GM19468 (cell line): Measurements from ENCODE around the gene MOK.

Source experiments
- ATAC-seq: cut with Tn5 transposase; IDR thresholded peaks from one replicate; pipeline ENCODE4 v1.9.1; 2021; ENCODE audit warnings: mild to moderate bottlenecking, moderate library complexity, moderate number of reproducible peaks; ENCODE audit not compliant: unreplicated experiment; ENCODE audit errors: extremely low read depth

MOK gene

DNA sequence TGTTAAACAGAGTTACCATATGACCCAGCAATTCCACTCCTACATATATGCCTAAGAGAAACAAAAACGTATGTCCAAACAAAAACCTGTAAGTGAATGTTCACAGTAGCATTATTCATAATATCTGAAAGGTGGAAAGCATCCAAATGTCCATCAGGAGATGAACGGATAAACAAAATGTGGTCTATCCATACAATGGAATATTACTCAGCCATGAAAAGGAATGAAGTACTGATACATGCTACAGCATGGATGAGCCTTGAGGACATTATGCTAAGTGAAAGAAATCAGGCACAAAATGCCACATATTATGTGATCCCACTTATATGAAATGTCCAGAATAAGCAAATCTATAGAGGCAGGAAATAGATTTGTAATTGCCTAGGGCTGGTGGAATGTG is 16.8 kb downstream of the MOK start:
- ATAC-seq: no peak

DNA sequence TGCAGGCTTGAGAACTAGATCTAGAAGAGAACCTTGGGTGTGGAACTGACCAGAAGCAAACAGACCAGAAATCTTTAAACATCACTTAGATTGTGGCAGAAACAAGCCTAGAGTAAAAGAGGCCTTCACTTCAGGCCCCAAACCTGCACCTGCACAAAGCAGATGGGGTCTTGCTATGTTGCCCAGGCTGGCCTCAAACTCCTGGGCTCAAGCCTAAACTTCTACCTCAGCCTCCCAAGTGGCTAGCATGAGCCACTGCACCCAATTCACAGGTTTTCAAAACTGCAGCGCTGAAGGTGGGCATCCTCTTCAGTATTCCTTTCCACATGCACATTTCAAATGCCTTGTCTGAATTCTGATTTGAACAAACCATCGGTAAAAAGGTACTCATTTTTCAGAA is 19.9 kb downstream of the MOK start:
- ATAC-seq: no peak

DNA sequence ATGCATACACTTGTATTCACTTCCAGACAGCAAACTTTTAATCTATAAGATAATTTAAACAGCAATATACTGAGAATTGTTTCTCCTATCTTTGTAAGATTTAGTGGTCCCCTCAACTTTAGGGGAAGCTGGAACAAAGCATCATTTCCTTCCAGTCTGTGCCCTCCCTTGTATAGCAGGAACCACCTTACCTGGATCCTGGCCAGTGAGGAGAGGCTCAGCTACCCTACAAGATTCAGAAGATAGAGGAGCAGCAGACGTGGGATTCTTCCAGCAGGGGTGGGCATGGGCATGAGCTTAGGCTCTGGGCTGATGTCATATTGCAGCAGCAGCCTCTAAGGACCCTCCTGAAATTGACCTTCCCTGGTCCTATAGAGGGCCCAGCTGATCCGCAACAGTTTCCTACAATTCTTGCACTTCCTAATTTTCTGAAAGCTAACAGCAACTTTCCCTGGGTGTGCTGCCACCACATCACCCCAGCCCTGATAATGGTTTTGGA is 21.3 kb downstream of the MOK start:
- no peak for ATAC-seq

DNA sequence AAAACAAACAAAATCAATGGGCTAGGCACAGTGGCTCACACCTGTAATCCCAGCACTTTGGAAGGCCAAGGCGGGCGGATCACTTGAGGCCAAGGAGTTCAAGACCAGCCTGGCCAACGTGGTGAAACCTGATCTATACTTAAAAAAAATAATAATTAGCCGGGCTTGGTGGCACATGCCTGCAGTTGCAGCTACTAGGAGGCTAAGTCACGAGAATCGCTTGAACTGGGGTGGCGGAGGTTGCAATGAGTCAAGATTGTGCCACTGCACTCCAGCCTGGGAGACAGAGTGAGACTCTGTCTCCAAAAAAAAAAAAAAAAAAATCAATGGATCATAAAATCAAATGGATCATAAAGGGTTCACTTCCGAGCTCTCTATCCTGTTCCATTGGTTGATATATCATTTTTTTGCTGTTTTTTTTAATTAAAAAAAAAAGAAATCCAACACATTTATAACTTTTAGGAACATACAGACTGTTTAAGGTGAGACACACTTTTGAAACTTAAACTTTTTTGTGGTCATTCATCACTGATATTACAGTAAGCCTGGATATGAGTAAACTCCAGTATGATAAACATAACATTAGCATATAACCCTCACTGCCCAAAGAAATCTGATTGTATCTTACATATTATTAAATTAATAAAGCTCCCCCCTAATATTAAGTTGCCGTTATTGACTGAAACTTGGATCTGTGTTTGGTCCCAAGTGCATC is 22.1 kb downstream of the MOK start:
- no peak for ATAC-seq

DNA sequence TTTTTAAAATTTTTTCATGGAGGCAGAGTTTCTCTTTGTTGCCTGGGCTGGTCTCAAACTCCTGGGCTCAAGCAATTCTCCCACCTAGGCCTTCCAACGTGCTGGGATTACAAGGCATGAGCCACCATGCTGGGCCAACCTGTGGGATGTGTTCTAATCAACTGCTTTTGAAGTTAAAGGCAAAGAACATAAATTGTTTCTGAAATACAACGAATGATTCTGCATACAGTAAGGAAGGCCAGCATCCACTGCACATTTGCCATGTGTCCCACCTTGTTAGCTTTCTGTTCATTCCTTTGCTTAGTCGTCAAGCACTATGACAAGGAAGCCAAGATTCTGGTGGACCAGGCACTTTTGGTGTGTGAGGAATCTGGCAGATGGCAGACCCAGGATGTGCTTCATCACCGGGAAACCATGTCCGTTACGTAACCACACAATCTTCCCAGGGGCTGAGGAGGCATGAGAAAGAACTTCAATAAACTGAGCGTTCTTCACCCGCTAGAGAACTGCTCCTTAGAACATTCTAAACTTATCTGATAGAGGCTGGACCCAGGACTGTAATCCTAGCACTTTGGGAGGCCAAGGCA is 24.5 kb downstream of the MOK start:
- ATAC-seq: no peak

DNA sequence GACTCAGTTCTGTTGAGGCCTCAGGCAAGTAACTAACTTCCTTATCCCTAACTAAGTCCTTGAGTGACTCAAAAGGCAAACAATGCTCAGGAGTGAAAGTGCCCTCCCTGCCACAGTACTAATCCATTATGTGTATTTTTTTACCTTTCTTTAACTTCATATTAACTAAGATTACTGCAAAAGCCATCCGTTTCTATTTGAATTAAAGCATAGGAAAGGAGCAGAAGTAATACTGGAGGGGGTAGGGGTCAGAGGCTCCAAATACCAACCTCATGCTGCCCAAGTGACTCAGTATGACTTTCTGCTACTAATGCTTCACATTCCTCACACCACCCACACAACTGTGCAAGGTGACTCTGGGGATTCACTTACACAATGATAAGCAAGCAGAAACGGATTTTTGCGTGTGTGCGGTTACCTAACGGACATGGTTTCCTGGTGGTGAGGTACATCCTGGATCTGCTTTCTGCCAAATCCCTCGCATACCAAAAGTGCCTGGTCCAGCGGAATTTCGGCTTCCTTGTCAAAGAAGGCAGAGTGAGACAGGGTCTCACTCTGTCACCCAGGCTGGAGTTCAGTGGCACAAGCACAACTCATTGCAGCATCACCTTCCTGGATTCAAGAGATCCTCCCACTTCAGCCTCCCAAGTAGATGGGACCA is 25.1 kb downstream of the MOK start:
- no peak for ATAC-seq

DNA sequence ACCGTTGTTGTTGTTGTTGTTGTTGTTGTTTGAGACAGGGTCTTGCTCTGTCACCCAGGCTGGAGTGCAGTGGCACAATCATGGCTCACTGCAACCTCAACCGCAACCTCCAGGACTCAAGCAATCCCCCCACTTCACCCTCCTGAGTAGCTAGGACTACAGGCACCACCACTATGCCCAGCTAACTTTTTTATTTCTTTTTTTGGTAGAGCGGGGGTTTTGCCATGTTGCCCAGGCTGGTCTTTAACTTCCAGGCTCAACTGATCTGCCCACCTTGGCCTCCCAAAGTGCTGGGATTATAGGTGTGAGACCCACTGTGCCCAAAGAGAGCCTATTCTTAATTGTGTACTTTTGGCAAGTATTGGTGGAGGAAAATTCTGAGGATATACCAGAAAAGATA is 25.7 kb downstream of the MOK start:
- ATAC-seq: no peak

DNA sequence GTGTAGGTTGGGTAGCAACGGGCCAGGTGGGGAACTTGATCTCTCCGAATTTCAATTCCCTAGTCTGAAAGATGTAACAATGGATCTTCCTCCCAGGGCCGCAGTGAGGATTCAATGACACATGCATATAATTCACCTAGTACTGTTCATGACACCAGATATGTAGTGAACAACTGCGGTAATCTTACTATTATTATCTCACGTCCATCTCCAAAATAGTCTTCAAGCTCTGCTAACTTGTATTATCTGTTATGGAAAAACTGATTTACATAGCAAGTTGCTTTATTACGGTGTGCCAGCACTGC is 26.4 kb downstream of the MOK start:
- ATAC-seq: no peak

DNA sequence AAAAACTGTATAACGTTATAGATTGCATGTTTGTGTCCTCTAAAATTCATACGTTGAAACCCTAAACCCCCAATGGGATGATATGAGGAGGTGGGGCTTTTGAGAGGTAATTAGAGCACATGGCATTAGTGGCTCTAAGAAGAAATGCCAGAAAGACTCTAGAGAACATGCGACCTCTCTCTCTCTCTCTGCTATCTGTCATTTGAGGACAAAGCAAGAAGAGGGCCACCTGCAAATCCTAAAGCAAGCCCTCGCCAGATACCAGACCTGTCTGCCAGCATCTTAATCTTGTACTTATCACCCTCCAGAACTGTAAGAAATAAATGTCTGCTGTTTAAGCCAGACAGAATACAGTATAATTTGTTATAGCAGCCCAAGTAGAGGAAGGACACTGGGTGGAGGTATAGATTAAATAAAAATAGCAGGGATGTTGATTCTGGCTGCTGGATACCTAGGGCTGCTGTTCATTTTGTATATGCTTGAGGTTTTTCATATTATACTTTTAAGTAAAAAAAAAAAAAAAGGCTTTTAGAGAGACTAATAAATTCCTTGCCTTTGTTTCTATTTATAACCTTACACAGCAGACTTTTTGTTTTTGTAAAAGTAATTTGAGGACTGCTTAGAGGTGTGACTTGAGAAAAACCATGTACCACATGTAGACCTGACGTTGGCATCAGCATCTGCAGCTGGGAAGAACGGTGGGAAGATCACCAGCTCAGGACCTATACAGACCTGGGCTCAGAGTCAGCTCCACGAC is 26.9 kb downstream of the MOK start:
- ATAC-seq: no peak

DNA sequence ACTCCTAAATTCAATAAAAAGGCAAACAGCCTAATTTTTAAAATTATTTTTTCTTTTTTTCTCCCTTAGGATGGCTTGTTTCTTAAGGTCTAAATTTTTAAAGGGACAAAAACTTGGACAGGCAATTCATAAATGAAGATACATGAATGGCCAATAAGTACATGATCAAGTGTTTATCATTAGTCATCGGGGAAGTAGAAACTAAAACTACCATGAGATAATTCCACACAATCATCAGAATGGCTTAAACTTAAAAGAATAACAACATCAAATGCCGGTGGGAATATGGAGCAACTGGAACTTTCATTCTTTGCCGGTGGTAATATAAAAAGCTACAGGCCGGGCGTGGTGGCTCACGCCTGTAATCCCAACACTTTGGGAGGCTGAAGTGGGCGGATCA is 29.1 kb downstream of the MOK start:
- ATAC-seq: no peak

DNA sequence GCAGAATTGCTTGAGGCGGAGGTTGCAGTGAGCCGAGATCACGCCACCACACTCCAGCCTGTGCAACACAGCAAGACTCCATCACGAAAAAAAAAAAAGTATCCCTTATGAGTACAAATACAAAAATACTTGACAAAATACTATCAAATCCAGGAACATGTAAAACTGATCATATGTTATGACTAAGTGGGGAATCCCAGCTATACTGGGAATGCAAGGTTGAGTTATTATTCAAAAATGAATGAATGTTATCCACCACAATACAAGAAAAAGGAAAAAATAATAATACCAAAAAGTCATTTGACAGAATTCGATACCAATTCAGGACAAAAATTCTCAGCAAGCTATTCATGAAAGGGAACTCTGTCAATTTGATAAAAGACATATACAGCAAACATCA is 32.6 kb downstream of the MOK start:
- ATAC-seq: no peak

DNA sequence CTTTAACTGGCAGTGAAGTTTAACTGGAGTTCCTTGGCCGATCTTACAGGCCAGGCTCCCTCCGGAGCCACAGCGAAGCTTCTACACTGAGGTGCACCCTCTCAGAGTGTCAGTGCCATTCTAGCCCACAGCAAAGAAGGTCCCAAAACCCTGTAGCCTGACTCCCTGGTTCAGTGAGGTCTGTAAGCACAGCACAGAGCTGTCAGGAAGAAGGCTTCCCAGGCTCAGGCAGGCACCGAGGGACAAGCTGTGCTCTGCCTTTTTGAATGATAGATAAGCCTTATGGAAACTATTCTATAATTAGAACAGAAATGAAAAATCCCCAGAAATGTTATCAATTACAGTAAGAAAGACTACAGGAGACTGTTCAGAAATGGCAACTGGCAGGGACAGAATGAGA is 40.2 kb downstream of the MOK start:
- no peak for ATAC-seq

DNA sequence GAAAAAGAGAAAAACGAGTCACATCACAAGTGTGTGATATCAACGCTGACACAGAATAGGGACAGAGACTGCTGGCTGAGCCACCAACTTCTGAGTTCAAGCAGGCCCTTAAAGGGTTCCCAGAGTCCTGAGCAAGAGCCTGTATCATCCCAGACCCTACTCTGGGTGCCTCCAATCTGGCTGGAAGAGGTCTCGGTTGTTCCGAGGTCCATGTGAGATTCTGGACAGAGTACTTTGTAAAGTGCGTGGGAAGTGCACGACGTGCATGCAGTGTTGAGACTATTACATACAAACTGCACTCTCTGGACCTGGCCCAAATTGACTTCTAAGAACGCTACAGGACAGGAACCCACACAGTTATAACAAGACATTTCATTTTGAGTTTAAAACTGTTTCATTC is 40.6 kb downstream of the MOK start:
- no peak for ATAC-seq

DNA sequence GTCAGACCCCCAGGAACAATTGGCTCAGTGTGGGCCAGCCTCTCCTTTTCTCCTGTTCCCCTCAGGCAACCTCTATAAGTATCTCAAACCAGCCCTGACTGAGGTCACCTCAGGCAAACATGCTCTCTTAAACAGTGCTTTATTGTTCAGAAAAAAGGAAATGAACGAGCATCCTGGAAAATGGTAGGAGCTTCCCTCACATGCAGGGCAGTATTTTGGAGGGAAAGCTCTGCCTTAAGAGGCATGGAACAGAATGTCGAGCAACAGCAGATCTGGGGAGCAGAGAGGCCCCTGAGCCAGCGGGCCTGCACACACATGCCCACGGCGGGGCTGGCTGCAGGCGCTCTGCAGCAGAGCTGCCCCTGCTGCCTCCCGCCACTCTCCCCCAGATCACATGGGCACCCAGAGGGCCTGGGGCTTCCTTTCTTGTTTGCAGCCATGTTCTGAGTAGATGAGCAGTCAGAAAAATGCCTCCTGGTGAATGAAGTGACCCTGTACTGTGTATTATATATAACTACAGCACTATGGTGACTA is 42.0 kb downstream of the MOK start:
- ATAC-seq: no peak

DNA sequence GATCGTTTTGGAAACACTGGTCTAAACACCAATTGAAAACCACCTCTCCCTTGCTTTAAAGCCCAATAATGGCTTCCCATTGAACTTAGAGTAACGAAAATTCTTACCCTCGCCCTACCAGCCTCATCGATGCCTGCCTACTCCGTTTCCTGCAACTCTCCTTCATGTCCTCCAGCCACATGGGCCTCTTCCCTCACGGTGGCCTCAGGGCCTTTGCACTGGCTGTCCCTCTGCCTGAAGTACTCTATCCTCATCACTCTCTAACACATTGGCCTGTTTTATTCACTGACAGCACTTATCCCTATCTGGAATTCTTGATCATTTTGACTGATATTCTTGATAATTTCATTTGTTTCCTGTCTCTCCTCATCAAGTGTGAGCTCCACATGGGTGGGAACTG is 46.8 kb downstream of the MOK start:
- ATAC-seq: no peak

DNA sequence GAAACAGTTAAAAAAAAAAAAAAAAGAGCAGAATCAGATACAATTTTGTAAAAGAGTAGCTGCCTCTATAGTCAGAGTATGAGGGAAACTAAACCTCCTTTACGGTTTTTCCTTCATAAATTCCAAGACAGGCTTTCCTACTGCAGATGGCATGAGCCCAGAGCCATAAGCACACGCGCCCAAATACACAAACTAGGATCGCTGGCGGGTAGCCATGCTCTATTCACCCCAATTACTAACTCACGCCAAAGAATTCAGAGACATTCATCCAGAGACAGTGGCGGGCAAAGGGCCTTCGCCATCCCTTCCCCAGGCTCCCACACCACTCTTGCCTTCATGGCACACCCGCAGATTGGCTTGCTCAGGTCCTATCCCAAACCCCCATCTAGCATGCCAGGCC is 48.2 kb downstream of the MOK start:
- ATAC-seq: no peak

DNA sequence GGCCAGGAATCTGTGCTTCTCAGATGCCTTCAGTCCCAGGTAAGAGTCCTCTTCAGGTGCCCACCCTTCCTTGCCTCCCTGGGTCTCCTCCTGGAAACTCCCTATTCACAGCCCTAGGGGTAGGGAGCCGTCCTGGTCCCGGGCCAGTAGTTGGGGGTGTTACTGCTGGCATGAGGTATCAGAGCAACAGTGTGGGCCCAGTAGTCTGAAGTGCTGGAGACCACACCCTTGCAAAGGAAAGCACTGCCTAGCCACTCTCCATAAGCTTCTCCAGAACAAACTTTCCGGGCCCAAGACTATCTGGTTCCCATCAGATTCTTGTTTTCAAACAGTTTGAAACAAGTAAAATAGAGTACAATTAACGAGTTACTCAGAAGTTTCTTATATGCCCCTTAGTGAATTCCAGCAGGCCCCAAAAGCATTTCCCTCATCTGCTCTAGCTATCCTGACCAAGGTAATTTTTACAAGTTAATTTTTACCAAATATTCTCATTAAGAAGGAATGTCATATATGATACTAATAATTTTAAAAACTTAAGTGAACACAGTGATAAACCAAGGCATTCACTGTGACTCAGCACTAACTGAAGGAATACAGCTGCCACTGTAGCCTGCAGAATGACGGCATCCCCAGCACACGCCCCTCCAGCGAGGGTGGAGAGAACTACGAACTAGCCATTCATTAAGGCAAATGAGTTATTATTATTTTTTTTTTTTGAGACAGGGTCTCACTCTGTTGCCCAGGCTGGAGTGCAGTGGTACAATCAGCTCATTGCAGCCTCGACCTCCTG is 49.4 kb downstream of the MOK start:
- no peak for ATAC-seq

DNA sequence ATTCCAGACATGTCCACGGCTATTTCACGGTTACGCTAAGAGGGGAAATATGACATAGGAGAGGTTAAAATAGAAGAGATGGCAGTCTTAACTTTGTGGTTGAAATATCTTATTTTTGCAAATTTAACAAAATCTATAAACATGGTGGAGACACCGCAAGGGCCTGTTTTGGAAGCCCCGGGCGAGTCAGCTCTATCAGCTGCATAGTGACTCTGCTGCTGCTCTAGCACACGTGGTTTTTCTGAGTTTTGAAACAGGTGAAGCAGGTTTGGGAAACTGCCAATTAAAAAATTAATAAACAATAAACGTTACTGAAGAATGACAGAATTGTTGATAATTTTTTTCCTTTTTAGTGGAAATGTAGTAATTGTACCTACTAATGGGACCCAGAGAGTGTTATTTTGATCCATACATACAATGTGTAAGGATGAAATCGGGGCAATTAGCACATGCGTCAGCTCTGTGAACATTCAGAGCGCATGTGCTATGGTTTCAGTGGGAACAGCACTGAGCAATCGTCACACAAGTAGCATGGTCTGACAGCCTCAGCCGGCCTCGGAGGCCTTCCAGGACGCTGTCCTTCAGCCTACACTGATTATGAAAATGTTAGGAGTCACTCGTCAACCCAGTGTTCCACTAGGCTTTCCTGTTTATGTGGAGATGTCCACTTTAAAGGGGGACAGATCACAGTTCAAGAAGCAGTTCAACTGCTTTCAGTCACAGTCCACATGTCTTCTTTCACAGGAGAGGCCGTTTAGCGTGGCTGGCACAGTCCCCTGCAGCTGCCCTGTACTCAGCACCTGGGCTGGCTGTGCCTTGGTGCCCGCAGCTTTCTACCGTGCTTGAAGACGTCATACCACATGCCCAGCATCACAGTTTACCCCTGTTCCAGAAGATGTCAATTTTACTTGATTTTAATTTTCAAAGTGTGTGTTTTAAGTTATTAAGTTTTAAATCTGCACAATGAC is 51.8 kb downstream of the MOK start:
- no peak for ATAC-seq

DNA sequence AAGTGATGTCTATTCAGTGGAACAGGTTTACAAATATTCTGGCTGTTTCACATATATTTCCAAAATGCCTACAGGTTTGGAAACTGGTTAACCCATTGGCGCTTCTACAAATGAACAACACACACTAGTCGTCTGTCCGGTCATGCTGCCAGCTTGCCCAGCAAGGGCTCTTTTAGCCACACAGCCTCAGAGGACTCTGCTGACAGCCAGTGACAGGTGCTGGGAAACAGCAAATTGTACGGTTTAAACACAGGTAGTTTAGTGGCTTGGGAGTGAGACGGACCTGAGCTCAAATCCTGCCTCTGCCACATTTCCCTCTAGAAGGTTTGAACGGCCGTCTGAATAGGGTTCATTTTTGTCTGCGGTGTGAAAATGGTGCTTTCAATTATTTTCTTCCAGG is 53.8 kb downstream of the MOK start:
- ATAC-seq: no peak
